Measurements from ENCODE around the gene OLA1.

Gene OLA1

DNA sequence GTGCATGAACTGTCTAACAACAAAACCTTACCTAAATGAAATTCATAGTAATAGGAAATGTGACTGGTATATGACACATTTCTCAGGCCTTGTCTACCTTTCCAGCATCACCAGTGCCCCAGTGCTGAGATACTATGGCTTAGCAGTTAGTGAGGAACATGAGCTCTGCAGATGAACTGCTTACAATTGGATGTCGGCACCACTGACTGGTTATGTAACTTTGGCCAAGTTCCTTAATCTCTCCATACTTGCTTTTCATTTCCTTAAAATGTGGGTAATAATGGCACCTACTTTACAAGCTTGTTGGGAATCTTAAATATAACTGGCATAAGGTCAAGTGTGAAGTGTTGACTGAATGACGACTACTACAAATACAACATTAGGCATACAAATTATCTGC is 136.3 kb downstream of the OLA1 start:
- no peak overlapping the region for H3K4me3 ChIP-seq
- DNase-seq: no peak
- TF ChIP-seq, protein P1, sequence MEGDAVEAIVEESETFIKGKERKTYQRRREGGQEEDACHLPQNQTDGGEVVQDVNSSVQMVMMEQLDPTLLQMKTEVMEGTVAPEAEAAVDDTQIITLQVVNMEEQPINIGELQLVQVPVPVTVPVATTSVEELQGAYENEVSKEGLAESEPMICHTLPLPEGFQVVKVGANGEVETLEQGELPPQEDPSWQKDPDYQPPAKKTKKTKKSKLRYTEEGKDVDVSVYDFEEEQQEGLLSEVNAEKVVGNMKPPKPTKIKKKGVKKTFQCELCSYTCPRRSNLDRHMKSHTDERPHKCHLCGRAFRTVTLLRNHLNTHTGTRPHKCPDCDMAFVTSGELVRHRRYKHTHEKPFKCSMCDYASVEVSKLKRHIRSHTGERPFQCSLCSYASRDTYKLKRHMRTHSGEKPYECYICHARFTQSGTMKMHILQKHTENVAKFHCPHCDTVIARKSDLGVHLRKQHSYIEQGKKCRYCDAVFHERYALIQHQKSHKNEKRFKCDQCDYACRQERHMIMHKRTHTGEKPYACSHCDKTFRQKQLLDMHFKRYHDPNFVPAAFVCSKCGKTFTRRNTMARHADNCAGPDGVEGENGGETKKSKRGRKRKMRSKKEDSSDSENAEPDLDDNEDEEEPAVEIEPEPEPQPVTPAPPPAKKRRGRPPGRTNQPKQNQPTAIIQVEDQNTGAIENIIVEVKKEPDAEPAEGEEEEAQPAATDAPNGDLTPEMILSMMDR (IDR thresholded peaks at IDR 0.05): no peak
- intact Hi-C loops (cut with DNase I; ENCODE audit: low total_unique reads): no loop called here
- peaks cover 0 to 3% (median 0%) of the 10 kb centered on the region in 3 donors for H3K36me3 ChIP-seq
- H3K27ac ChIP-seq: no peak overlapping the region
- H3K4me1 ChIP-seq: no peaks in the 10 kb centered on the region
- no peaks in the 10 kb centered on the region for H3K27me3 ChIP-seq
- no peaks in the 10 kb centered on the region for H3K9me3 ChIP-seq

DNA sequence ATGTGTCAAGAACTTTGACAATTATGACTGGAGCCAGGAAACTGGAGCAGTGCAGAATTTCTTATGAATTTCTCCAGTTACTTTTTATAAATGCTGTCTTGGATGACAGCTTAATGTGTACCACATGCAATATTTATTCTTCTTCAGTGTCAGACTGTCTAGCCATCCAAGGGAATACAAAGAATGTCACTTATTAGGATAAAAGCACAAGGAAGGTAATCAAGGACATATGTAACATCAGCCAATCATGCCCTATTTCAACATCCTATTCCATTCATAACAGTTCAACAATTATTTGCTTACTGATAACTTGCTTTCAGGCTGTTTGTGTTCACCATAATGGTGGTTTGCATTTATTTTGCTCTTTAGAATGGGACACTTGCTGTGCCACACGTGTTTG is 139.8 kb downstream of the OLA1 start:
- intact Hi-C loops (cut with DNase I; ENCODE audit: low total_unique reads): no loop called here
- Histone ChIP-seq H3K27ac (no peak overlapping the region), H3K27me3 (no peaks in the 10 kb centered on the region), H3K9me3 (no peaks in the 10 kb centered on the region), H3K4me3 (no peak overlapping the region), H3K36me3 (no peaks in the 10 kb centered on the region), H3K4me1 (no peaks in the 10 kb centered on the region)
- TF ChIP-seq, protein P1 (IDR thresholded peaks at IDR 0.05): no peak
- DNase-seq: no peak

DNA sequence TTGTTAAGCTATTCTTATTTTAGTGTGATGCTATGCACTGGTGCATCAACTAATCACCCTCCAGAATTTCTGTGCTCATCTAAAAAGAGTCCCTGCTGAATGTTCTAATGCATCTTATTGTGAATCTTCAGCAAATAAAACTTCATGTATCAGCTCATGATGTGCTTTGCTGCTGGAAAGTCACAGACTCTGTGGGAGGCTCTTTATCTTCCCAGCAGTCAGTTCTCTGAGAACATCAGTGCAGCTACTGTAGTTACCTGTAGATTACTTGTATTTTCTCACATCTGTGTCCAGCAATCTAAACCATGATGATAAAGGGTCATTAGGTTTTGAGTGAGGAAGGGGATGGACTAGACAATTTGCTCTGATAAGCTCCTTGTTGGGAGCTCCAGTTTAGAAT is 141.6 kb downstream of the OLA1 start:
- intact Hi-C loops (cut with DNase I; ENCODE audit: low total_unique reads): no loop called here
- Histone ChIP-seq H3K9me3 (no peaks in the 10 kb centered on the region), H3K4me3 (no peak overlapping the region), H3K27me3 (no peaks in the 10 kb centered on the region), H3K4me1 (no peaks in the 10 kb centered on the region), H3K27ac (no peak overlapping the region), H3K36me3 (no peaks in the 10 kb centered on the region)
- TF ChIP-seq, protein P1 (IDR thresholded peaks at IDR 0.05): no peak
- no peak for DNase-seq

DNA sequence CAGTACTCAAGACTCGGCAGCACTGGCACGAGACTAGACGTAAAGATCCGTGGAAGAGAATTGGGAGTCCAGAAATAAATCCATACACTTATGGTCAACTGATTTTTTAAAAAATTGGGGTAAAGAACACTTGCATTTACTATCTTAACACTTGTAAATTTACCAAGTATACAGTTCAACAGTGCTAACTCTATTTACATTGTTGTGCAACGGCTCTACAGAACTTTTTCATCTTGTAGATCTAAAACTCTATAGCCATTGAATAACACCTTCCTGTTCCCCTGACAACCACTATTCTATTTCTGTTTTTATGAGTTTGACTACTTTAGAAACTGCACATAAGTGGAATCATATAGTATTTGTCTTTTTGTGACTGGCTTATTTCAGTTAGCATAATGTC is 153.8 kb downstream of the OLA1 start:
- Histone ChIP-seq H3K36me3 (peaks cover 0 to 5% (median 0%) of the 10 kb centered on the region in 3 donors), H3K27ac (no peak overlapping the region), H3K9me3 (no peaks in the 10 kb centered on the region), H3K4me1 (no peaks in the 10 kb centered on the region), H3K27me3 (no peaks in the 10 kb centered on the region), H3K4me3 (no peak overlapping the region)
- intact Hi-C loops (cut with DNase I; ENCODE audit: low total_unique reads): no loop called here
- no peak for DNase-seq
- TF ChIP-seq, protein P1 (IDR thresholded peaks at IDR 0.05): no peak

DNA sequence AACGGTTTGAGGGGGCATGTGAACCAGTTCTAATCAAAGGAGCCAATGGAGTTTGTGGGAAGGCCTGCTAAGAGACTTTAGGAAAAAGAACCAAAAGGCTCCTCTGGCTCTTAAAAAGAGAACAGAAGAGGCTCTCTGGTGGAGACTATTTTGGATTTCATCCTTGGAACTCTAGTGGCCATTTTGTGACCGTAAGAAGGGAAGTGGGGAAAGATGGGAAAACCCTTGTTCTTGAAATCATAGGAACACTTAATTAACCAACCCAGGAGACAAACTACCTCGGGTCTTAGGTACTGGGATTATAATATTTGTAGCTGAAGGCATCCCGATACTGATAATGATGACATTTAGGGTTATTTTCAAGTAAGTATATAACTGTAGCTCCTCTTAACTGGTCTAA is 157.9 kb downstream of the OLA1 start:
- TF ChIP-seq, protein P1 (IDR thresholded peaks at IDR 0.05): no peak

More for the DNA sequence above, 157.9 kb downstream of the OLA1 start:
- intact Hi-C loops (cut with DNase I; ENCODE audit: low total_unique reads): no loop called here
- peaks cover 0 to 5% (median 0%) of the 10 kb centered on the region in 3 donors for H3K36me3 ChIP-seq
- H3K27me3 ChIP-seq: no peaks in the 10 kb centered on the region
- no peaks in the 10 kb centered on the region for H3K4me1 ChIP-seq
- no peak overlapping the region for H3K4me3 ChIP-seq
- no peaks in the 10 kb centered on the region for H3K9me3 ChIP-seq
- no peak overlapping the region for H3K27ac ChIP-seq
- no peak for DNase-seq

All from tibial artery (tissue), 4 donors.